HG03558 (cell line): Measurements from ENCODE around the gene PCDHGB5.

Source experiments
- ATAC-seq: cut with Tn5 transposase; IDR thresholded peaks from one replicate; pipeline ENCODE4 v1.9.1; 2021; ENCODE audit warnings: moderate number of reproducible peaks; ENCODE audit not compliant: unreplicated experiment; ENCODE audit errors: extremely low read depth

Gene PCDHGB5

GRCh38 chr5:141437221-141437620 is 39.5 kb downstream of the PCDHGB5 start:
- no peak for ATAC-seq

- ATAC-seq, result no peak
Measured at GRCh38 chr5:141439411-141440141, 41.8 kb downstream of the PCDHGB5 start.

- no peak for ATAC-seq
Measured at GRCh38 chr5:141440341-141440740, 42.6 kb downstream of the PCDHGB5 start.

GRCh38 chr5:141441571-141442170 is 43.9 kb downstream of the PCDHGB5 start:
- ATAC-seq, result no peak
